GM12892 (cell line): Measurements from ENCODE around the gene SLPI.

ENCODE experiments used
- POLR2A ChIP-seq: IDR thresholded peaks from 2 replicates; pipeline ENCODE4 v1.6.1; 2011; ENCODE audit warnings: low read depth, low read length, control low read depth
- POLR2AphosphoS5 ChIP-seq: IDR thresholded peaks from 2 replicates; pipeline ENCODE4 v1.6.1; 2011; ENCODE audit warnings: low read depth, low read length, control low read depth
- TAF1 ChIP-seq: IDR thresholded peaks from 2 replicates; pipeline ENCODE4 v1.6.1; 2011; ENCODE audit warnings: low read depth, mild to moderate bottlenecking, control low read depth, low read length, borderline replicate concordance

DNA sequence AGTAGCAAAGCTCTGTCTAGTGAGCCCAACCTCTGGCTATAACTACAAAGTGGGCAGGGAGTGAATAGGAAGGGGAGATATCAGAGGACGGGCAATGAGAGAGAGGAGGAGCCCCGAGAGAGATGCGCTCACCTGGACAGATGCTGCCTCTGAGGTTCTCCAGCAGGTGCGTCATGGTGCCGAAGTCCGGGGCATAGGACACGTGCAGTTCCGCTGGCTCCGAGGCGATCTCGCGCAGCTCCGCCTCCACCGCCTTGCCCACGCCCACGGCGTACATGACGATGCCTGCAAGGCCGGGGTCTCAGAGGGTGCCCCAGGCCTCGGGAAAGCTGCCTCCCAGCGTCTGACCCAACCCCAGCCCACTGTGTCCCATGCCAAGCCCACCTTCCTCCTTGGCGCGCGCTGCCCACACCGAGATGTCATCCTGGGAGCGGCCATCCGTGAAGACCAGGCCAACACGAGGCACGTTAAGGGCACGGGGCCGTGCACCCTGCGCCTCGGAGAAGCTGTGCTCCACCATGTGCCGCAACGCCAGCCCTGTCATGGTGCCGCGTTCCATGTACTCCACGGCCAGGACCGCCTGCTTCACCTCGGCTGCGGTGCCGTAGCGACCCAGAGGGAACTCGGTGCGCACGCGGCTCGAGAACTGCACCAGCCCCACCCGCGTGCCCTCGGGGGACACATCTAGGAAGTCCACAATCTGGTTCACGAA lies 43.6 kb upstream of the SLPI start:
- TF ChIP-seq POLR2A (no peak), TAF1 (no peak), POLR2AphosphoS5 (no peak)
